Vagina (tissue), 2 donors: ENCODE data around the gene CDH13. TPM values are rescaled to one million over a fixed set of nuclear protein-coding genes. Genes with fewer than 3 reads are reported as not detected.

Source experiments
- DNase-seq, 2 donors: peaks; one replicate each; pipeline ENCODE4 v3.0.0-alpha.2; 2017; ENCODE audit errors: extremely low spot score in 2 of 2
- H3K27ac ChIP-seq: fragments of 200-600 bp; sonication (generic); one replicate; pipeline ENCODE4 v1.5.1; 2019
- H3K27me3 ChIP-seq: fragments of 200-600 bp; sonication (generic); one replicate; pipeline ENCODE4 v1.5.1; 2019
- H3K36me3 ChIP-seq, 2 donors: fragments of 200-600 bp; sonication (generic); one replicate each; pipeline ENCODE4 v1.5.1; 2017 to 2019
- H3K4me1 ChIP-seq: fragments of 200-600 bp; sonication (generic); one replicate; pipeline ENCODE4 v1.5.1; 2019
- H3K4me3 ChIP-seq, 2 donors: fragments of 200-600 bp; sonication (generic); 1 replicate in 1 of 2; 2 replicates in 1 of 2; pipeline ENCODE4 v1.5.1; 2016 to 2019
- H3K9me3 ChIP-seq: fragments of 200-600 bp; sonication (generic); one replicate; pipeline ENCODE4 v1.5.1; 2019
- CTCF ChIP-seq, 3 experiments: fragments of 450-650 bp in 2 of 3; fragments of 200-600 bp in 1 of 3; sonication (generic) in 1 of 3; IDR thresholded peaks; one replicate each; pipeline ENCODE4 v1.5.1; 2017 to 2019; ENCODE audit warnings: antibody characterized with exemption in 3 of 3, mild to moderate bottlenecking in 2 of 3, moderate library complexity in 2 of 3
- POLR2A ChIP-seq, 2 donors: fragments of 450-650 bp; IDR thresholded peaks; one replicate each; pipeline ENCODE4 v1.6.1; 2017; ENCODE audit warnings: antibody characterized with exemption in 2 of 2, mild to moderate bottlenecking in 2 of 2, moderate library complexity in 2 of 2
- POLR2AphosphoS5 ChIP-seq, 2 donors: sonication (generic); formaldehyde crosslinking; IDR thresholded peaks; one replicate each; pipeline ENCODE4 v1.9.0; 2017; ENCODE audit warnings: antibody characterized with exemption in 2 of 2, mild to moderate bottlenecking in 2 of 2, low read depth in 1 of 2; ENCODE audit not compliant: insufficient read depth in 1 of 2
- intact Hi-C: fragments of 100-400 bp; cut with DNase I; formaldehyde crosslinking; loops from one replicate; pipeline ENCODE4 v1.15.1; 2023
- total RNA-seq: library from RNA; depleted of rRNA; stranded (reverse); fragments of >200 nt; gene quantifications from one replicate; pipeline ENCODE4 v1.2.3, GENCODE V29; 2016

The CDH13 gene
- total RNA-seq, 1 donor from 2014 or later = 123 TPM

GRCh38 chr16:83231729-83232128 is 605.0 kb downstream of the CDH13 start:
- Histone ChIP-seq H3K36me3 (no peaks in the 10 kb centered on the region), H3K4me1 (no peaks in the 10 kb centered on the region), H3K27me3 (no peaks in the 10 kb centered on the region), H3K27ac (no peak overlapping the region), H3K4me3 (no peak overlapping the region), H3K9me3 (no peaks in the 10 kb centered on the region)
- DNase-seq = no peak
- TF ChIP-seq POLR2AphosphoS5 (IDR thresholded peaks at IDR 0.05; ENCODE audit: insufficient read depth in 1 of 2, low read depth in 1 of 2) (no peak), POLR2A (IDR thresholded peaks at IDR 0.05) (no peak), CTCF (IDR thresholded peaks at IDR 0.05) (no peak)
- intact Hi-C loops = no loop called here

GRCh38 chr16:83233153-83233552 is 606.4 kb downstream of the CDH13 start:
- no peaks in the 10 kb centered on the region for H3K36me3 ChIP-seq
- no peak overlapping the region for H3K4me3 ChIP-seq
- H3K9me3 ChIP-seq = no peaks in the 10 kb centered on the region

GRCh38 chr16:83238949-83239691 is 612.4 kb downstream of the CDH13 start:
- no peak overlapping the region for H3K4me3 ChIP-seq
- no peak overlapping the region for H3K27ac ChIP-seq
- no peak for DNase-seq
- no peaks in the 10 kb centered on the region for H3K27me3 ChIP-seq
- H3K4me1 ChIP-seq = no peaks in the 10 kb centered on the region
- TF ChIP-seq CTCF (IDR thresholded peaks at IDR 0.05) (no peak), POLR2A (IDR thresholded peaks at IDR 0.05) (no peak), POLR2AphosphoS5 (IDR thresholded peaks at IDR 0.05; ENCODE audit: insufficient read depth in 1 of 2, low read depth in 1 of 2) (no peak)
- H3K9me3 ChIP-seq = no peaks in the 10 kb centered on the region
- no peaks in the 10 kb centered on the region for H3K36me3 ChIP-seq
- intact Hi-C loops = no loop called here

More at GRCh38 chr16:83233153-83233552, 606.4 kb downstream of the CDH13 start:
- intact Hi-C loops = no loop called here
- Histone ChIP-seq H3K27me3 (no peaks in the 10 kb centered on the region), H3K4me1 (no peaks in the 10 kb centered on the region), H3K27ac (no peak overlapping the region)
- DNase-seq = no peak
- no peak for TF ChIP-seq CTCF (IDR thresholded peaks at IDR 0.05)
- no peak for TF ChIP-seq POLR2A (IDR thresholded peaks at IDR 0.05)
- no peak for TF ChIP-seq POLR2AphosphoS5 (IDR thresholded peaks at IDR 0.05; ENCODE audit: insufficient read depth in 1 of 2, low read depth in 1 of 2)

- Histone ChIP-seq H3K36me3 (no peaks in the 10 kb centered on the region), H3K4me1 (no peaks in the 10 kb centered on the region), H3K9me3 (no peaks in the 10 kb centered on the region), H3K27ac (no peak overlapping the region), H3K4me3 (no peak overlapping the region), H3K27me3 (no peaks in the 10 kb centered on the region)
- no peak for DNase-seq
- intact Hi-C loops = no loop called here
- no peak for TF ChIP-seq POLR2AphosphoS5 (IDR thresholded peaks at IDR 0.05; ENCODE audit: insufficient read depth in 1 of 2, low read depth in 1 of 2)
- no peak for TF ChIP-seq CTCF (IDR thresholded peaks at IDR 0.05)
- no peak for TF ChIP-seq POLR2A (IDR thresholded peaks at IDR 0.05)
These were observed 617.3 kb downstream of the CDH13 start for GRCh38 chr16:83244057-83244456.

- Histone ChIP-seq H3K4me1 (no peaks in the 10 kb centered on the region), H3K27ac (no peak overlapping the region), H3K36me3 (no peaks in the 10 kb centered on the region), H3K9me3 (no peaks in the 10 kb centered on the region), H3K27me3 (no peaks in the 10 kb centered on the region), H3K4me3 (no peak overlapping the region)
- intact Hi-C loops = no loop called here
- no peak for DNase-seq
- TF ChIP-seq POLR2AphosphoS5 (IDR thresholded peaks at IDR 0.05; ENCODE audit: insufficient read depth in 1 of 2, low read depth in 1 of 2) = no peak
- no peak for TF ChIP-seq POLR2A (IDR thresholded peaks at IDR 0.05)
- no peak for TF ChIP-seq CTCF (IDR thresholded peaks at IDR 0.05)
These were observed 618.3 kb downstream of the CDH13 start for GRCh38 chr16:83245061-83245460.
